H1 (cell line): ENCODE results near the gene SPECC1. TPM values are rescaled to one million over a fixed set of nuclear protein-coding genes. Genes with fewer than 3 reads are reported as not detected.

Source experiments
- CTBP2 ChIP-seq: IDR thresholded peaks from 2 replicates; pipeline ENCODE4 v1.7.0; 2011; ENCODE audit warnings: borderline replicate concordance, mild to moderate bottlenecking, moderate library complexity, mixed read lengths, low read length; ENCODE audit not compliant: insufficient read depth, insufficient read length
- GABPA ChIP-seq: IDR thresholded peaks from 2 replicates; pipeline ENCODE4 v1.6.1; 2011; ENCODE audit warnings: mild to moderate bottlenecking, low read length, moderate library complexity, borderline replicate concordance; ENCODE audit not compliant: insufficient read depth
- RFX5 ChIP-seq: IDR thresholded peaks from 2 replicates; pipeline ENCODE4 v1.6.1; 2011; ENCODE audit warnings: low read depth, low read length, improper control_type of control experiment, borderline replicate concordance
- RXRA ChIP-seq: IDR thresholded peaks from 2 replicates; pipeline ENCODE4 v1.6.1; 2011; ENCODE audit warnings: low read depth, mild to moderate bottlenecking, low read length, moderate library complexity; ENCODE audit not compliant: insufficient read depth
- SAP30 ChIP-seq: fragments of 300-600 bp; sonication (generic); IDR thresholded peaks from 2 replicates; pipeline ENCODE4 v1.7.1; 2012; ENCODE audit warnings: low read length, moderate library complexity, mild to moderate bottlenecking, inconsistent platforms; ENCODE audit not compliant: insufficient read depth, insufficient replicate concordance
- TAF1 ChIP-seq: IDR thresholded peaks from 2 replicates; pipeline ENCODE4 v1.6.1; 2011; ENCODE audit warnings: mild to moderate bottlenecking, low read depth, low read length
- ZNF274 ChIP-seq: IDR thresholded peaks from 2 replicates; pipeline ENCODE4 v1.7.0; 2012; ENCODE audit warnings: low read length, borderline replicate concordance; ENCODE audit errors: extremely low read depth
- polyA plus RNA-seq, 7 experiments: library from polyadenylated mRNA; depleted of rRNA in 3 of 7; stranded (reverse) in 5 of 7; unstranded in 2 of 7; fragments of >200 nt in 5 of 7; fragments of 200-250 nt in 2 of 7; gene quantifications; 1 replicate in 5 of 7; 2 replicates in 1 of 7; 4 replicates in 1 of 7; pipeline versions ENCODE4 v1.2.1 to v1.2.3, GENCODE V29; 2011 to 2013; ENCODE audit warnings: missing spikeins in 2 of 7, mixed read lengths in 2 of 7
- total RNA-seq: library from RNA; stranded (reverse); fragmentation: NEBNext Ultra II Directional; extraction: Animal tissue kit (Norgen Biotek cat#: 25700); gene quantifications from 2 replicates; pipeline ENCODE4 v1.2.1, GENCODE V29; 2021
- TF ChIP-seq, protein P1 (sequence below): fragments of 300-600 bp; sonication (generic); IDR thresholded peaks from 2 replicates; pipeline ENCODE4 v1.7.1; 2012; ENCODE audit warnings: low read length, moderate library complexity, mild to moderate bottlenecking, inconsistent platforms; ENCODE audit not compliant: insufficient replicate concordance
- TF ChIP-seq, protein P2 (sequence below): IDR thresholded peaks from 2 replicates; pipeline ENCODE4 v1.6.1; 2011; ENCODE audit warnings: low read length, improper control_type of control experiment

Gene SPECC1
- total and polyA plus RNA-seq, 2 of the 8 experiments (the other 6 are each of a cell fraction or from before 2014, with no cell fraction given), result 35.8 to 87.9 TPM

DNA sequence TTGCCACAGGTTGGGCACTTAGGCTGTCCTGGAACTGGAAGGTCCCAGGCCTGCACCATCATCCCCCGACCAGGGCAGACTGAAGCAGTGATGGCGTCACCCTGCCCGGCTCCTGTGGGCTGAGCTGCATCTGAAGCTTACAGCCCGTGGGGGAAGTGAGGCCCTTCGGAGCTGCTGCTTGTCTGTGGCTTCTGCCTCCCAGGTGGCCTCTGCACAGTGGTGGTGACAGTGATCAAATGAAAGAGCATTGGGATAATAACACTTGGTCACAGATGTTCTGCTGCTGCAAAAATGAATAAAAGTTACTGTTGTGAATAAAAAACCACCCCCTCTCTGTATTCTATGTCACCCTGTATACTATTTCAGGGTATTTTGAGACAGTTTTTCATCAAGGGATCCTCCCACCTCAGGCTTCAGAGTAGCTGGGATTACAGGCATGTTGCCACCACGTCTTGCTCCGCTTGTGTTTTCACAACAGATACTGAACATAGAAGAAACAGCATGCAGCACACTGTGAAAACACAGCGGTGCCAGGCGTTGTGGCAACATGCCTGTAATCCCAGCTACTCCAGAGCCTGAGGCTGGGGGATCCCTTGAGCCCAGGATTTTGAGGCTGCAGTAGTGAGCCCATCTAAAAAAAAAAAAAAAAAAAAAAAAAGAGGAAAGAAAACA is 293.2 kb downstream of the SPECC1 start (continued):
- TF ChIP-seq, protein P1, sequence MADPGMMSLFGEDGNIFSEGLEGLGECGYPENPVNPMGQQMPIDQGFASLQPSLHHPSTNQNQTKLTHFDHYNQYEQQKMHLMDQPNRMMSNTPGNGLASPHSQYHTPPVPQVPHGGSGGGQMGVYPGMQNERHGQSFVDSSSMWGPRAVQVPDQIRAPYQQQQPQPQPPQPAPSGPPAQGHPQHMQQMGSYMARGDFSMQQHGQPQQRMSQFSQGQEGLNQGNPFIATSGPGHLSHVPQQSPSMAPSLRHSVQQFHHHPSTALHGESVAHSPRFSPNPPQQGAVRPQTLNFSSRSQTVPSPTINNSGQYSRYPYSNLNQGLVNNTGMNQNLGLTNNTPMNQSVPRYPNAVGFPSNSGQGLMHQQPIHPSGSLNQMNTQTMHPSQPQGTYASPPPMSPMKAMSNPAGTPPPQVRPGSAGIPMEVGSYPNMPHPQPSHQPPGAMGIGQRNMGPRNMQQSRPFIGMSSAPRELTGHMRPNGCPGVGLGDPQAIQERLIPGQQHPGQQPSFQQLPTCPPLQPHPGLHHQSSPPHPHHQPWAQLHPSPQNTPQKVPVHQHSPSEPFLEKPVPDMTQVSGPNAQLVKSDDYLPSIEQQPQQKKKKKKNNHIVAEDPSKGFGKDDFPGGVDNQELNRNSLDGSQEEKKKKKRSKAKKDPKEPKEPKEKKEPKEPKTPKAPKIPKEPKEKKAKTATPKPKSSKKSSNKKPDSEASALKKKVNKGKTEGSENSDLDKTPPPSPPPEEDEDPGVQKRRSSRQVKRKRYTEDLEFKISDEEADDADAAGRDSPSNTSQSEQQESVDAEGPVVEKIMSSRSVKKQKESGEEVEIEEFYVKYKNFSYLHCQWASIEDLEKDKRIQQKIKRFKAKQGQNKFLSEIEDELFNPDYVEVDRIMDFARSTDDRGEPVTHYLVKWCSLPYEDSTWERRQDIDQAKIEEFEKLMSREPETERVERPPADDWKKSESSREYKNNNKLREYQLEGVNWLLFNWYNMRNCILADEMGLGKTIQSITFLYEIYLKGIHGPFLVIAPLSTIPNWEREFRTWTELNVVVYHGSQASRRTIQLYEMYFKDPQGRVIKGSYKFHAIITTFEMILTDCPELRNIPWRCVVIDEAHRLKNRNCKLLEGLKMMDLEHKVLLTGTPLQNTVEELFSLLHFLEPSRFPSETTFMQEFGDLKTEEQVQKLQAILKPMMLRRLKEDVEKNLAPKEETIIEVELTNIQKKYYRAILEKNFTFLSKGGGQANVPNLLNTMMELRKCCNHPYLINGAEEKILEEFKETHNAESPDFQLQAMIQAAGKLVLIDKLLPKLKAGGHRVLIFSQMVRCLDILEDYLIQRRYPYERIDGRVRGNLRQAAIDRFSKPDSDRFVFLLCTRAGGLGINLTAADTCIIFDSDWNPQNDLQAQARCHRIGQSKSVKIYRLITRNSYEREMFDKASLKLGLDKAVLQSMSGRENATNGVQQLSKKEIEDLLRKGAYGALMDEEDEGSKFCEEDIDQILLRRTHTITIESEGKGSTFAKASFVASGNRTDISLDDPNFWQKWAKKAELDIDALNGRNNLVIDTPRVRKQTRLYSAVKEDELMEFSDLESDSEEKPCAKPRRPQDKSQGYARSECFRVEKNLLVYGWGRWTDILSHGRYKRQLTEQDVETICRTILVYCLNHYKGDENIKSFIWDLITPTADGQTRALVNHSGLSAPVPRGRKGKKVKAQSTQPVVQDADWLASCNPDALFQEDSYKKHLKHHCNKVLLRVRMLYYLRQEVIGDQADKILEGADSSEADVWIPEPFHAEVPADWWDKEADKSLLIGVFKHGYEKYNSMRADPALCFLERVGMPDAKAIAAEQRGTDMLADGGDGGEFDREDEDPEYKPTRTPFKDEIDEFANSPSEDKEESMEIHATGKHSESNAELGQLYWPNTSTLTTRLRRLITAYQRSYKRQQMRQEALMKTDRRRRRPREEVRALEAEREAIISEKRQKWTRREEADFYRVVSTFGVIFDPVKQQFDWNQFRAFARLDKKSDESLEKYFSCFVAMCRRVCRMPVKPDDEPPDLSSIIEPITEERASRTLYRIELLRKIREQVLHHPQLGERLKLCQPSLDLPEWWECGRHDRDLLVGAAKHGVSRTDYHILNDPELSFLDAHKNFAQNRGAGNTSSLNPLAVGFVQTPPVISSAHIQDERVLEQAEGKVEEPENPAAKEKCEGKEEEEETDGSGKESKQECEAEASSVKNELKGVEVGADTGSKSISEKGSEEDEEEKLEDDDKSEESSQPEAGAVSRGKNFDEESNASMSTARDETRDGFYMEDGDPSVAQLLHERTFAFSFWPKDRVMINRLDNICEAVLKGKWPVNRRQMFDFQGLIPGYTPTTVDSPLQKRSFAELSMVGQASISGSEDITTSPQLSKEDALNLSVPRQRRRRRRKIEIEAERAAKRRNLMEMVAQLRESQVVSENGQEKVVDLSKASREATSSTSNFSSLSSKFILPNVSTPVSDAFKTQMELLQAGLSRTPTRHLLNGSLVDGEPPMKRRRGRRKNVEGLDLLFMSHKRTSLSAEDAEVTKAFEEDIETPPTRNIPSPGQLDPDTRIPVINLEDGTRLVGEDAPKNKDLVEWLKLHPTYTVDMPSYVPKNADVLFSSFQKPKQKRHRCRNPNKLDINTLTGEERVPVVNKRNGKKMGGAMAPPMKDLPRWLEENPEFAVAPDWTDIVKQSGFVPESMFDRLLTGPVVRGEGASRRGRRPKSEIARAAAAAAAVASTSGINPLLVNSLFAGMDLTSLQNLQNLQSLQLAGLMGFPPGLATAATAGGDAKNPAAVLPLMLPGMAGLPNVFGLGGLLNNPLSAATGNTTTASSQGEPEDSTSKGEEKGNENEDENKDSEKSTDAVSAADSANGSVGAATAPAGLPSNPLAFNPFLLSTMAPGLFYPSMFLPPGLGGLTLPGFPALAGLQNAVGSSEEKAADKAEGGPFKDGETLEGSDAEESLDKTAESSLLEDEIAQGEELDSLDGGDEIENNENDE, result no peak
- TF ChIP-seq ZNF274 (no peak), SAP30 (no peak), GABPA (no peak), RFX5 (no peak), RXRA (no peak), CTBP2 (no peak), TAF1 (no peak)
- TF ChIP-seq, protein P2, sequence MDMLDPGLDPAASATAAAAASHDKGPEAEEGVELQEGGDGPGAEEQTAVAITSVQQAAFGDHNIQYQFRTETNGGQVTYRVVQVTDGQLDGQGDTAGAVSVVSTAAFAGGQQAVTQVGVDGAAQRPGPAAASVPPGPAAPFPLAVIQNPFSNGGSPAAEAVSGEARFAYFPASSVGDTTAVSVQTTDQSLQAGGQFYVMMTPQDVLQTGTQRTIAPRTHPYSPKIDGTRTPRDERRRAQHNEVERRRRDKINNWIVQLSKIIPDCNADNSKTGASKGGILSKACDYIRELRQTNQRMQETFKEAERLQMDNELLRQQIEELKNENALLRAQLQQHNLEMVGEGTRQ, result no peak
